GM12873 (cell line): ENCODE measurements around the gene CCDC178.

Experiments
- CTCF ChIP-seq: IDR thresholded peaks from 2 replicates; pipeline ENCODE4 v1.5.1; 2012; ENCODE audit warnings: low read depth, mild to moderate bottlenecking, moderate library complexity, low read length, control low read depth; ENCODE audit not compliant: insufficient read depth; ENCODE audit errors: missing control alignments

CCDC178 gene, protein sequence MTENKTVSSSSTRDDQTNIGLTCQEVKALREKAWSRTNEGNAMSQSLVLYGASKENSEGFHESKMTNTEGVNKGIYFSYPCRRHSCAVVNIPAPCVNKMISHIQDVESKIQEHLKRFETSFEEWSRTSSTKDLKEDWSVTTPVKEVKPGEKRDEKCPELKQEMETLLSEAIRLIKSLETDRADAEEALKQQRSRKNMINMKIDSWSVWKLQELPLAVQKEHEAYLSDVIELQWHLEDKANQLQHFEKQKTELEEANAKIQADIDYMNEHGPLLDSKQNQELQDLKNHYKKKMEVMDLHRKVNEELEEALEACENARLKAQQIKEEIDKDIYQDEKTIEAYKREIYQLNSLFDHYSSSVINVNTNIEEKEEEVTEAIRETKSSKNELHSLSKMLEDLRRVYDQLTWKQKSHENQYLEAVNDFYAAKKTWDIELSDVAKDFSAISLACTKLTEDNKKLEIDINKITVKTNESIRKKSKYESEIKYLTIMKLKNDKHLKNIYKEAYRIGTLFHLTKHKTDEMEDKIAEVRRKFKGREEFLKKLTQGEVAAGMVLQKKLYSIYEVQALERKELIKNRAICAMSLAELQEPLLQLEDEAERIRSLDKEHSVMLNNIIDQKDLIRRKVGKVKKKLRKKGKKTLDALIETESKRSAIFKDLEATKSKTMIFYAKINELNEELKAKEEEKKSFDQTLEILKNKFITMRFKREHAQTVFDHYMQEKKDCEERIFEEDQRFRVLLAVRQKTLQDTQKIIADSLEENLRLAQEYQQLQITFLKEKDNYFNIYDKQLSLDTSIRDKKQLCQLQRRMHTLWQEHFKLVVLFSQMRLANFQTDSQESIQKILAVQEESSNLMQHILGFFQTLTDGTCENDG

GRCh38 chr18:33440060-33441043 lies at the start of gene CCDC178:
TSS of gene CCDC178 (minus strand) at chr18:33440721. CDS start at chr18:33412088, 28,633 bp downstream.
- peak; percentile 28 for TF ChIP-seq CTCF

DNA sequence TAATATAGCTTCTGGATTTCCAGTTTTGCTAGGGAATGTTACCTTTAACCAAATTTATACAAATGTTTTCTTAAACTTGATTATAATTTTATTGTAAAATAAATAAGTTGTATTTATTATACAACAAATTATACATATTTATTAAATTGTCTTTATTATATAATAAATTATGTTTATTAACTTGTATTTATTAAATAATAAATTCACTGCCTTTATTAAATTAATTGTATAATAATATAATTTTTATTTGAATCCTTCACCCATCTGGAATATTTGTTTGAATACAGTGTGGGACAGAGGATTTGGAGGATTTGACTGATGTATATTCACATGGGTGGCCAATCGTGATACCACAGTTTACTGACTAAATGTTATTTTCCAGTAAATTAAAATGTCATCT lies 43.4 kb upstream of the CCDC178 start:
- no peak for TF ChIP-seq CTCF

- TF ChIP-seq CTCF = no peak
Observed at GRCh38 chr18:33472509-33472908, 32.0 kb upstream of the CCDC178 start.

DNA sequence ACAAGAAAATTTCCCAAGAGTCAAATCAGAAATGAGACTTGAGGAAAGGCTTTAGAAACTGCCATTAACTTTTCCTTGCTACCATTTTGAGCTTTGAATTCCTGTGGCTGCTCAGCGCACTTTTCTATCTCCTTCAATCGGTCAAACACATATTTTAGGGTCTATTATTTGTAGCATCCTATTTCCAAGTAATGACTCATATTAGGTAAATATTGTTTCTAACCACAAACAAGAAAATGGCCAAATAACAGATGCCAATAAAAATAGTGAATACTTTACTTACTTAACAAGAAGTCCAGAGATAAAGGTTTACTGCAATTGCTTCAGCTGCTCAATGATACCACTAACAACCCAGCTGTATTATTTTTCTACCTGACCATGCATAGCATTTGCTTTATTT lies 29.7 kb upstream of the CCDC178 start:
- no peak for TF ChIP-seq CTCF

GRCh38 chr18:33469699-33470098 lies 29.2 kb upstream of the CCDC178 start:
- no peak for TF ChIP-seq CTCF

DNA sequence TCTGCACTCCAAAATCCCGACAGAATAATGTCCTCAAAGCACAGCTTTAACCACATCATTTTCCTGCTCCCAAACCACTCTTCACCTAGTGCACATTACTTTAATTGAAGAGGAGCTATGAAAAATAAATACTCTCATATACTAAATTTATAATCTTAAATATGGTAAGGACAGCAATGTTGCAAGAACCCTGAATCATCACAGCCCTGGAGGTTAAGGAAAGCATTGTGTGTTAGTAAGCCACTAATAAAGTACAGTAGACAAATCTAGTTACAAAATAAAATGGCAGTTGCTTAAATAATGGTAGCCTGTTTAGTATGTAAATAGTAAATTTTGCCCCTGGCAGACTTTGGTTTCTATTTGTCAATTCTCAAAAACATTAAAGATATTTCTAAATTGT lies 27.0 kb upstream of the CCDC178 start:
- TF ChIP-seq CTCF = no peak

DNA sequence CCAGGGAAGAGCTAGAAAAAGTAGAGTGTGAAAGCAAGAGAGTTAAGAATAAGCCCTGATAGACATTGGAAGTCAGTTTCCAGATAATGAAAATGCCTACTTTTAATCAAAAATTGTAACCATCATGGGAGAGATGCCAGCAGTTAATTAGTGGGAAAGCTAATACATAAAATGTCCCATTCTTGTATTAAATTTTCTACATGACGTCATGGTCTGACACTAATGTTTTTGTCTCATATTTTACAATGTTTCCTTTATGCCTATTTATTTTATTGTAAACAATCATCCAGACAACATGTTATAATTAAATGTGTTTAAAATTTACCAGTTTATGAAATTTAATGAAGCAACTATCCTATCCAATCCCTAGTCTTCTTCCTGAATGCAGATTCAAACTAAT lies 26.3 kb upstream of the CCDC178 start:
- TF ChIP-seq CTCF = no peak
